HCT116 (cell line): ENCODE results near the gene CTNND2. TPM values are rescaled to one million over a fixed set of nuclear protein-coding genes. Genes with fewer than 3 reads are reported as not detected.
"Not testable (repeated sequence)": the region's sequence is repeated elsewhere in the genome, so short reads cannot be mapped to it uniquely, and the experiment has no call there.

Experiments used
- ATAC-seq: fragments of 200-7000 bp; cut with Tn5 transposase; 2 replicates; pipeline ENCODE4 v1.9.1; 2020; ENCODE audit warnings: mild to moderate bottlenecking, moderate library complexity
- BruUV-seq: library from RNA; stranded (reverse); fragments of 400-500 nt; replicated peaks from 2 replicates; lab custom pipeline; 2021; lab: Mats Ljungman, UMichigan
- CTCF ChIA-PET: fragments of 300-600 bp; sonication (Branson Sonifier 250); formaldehyde crosslinking; loops from one replicate; lab custom pipeline; 2021; ENCODE audit warnings: antibody characterized with exemption; lab: Charles Lee
- POLR2A ChIA-PET: fragments of 300-600, 350-600 bp; sonication (Branson Sonifier 250); formaldehyde crosslinking; loops from one replicate; lab custom pipeline; 2021; ENCODE audit warnings: antibody characterized with exemption; lab: Charles Lee
- RAD21 ChIA-PET, 2 experiments: fragments of 300-600 bp; sonication (Branson Sonifier 250); formaldehyde crosslinking; loops; one replicate each; lab custom pipeline; 2023; ENCODE audit warnings: low total read pairs in 2 of 2; ENCODE audit not compliant: uncharacterized antibody in 2 of 2, unreplicated experiment in 2 of 2, low non-redundant PET in 1 of 2; lab: Charles Lee
- DNase-seq: peaks from one replicate; pipeline ENCODE4 v3.0.0-alpha.2; 2010; ENCODE audit warnings: low read depth, low spot score
- H2AFZ ChIP-seq: fragments of 200-600 bp; shearing (Covaris generic), sonication (generic); 2 replicates; pipeline ENCODE4 v1.6.1; 2017; ENCODE audit warnings: low read depth, mixed run types, mixed read lengths, antibody characterized with exemption, low read length; ENCODE audit not compliant: poor library complexity, severe bottlenecking
- H3K27ac ChIP-seq: 2 replicates; pipeline ENCODE4 v1.5.1; 2012; ENCODE audit warnings: low read depth, low read length
- H3K27me3 ChIP-seq: fragments of 200-600 bp; sonication (generic); 2 replicates; pipeline ENCODE4 v1.6.1; 2016; ENCODE audit warnings: mixed run types, low read length, mixed read lengths; ENCODE audit not compliant: insufficient read depth
- H3K36me3 ChIP-seq, 2 experiments: fragments of 200-500 bp in 1 of 2; fragments of 200-600 bp in 1 of 2; sonication (Bioruptor generic) in 1 of 2; sonication (generic) in 1 of 2; 2 replicates each; pipeline versions ENCODE4 v1.5.1 to v1.6.1; 2014 to 2016; ENCODE audit warnings: low read length in 2 of 2, inconsistent platforms in 1 of 2, mixed read lengths in 1 of 2, mixed run types in 1 of 2; ENCODE audit not compliant: insufficient read depth in 2 of 2, control insufficient read depth in 1 of 2
- H3K4me1 ChIP-seq, 2 experiments: fragments of 200-600 bp in 1 of 2; sonication (generic) in 1 of 2; 2 replicates each; pipeline versions ENCODE4 v1.5.1 to v1.6.1; 2012 to 2017; ENCODE audit warnings: low read length in 2 of 2, inconsistent platforms in 1 of 2, mild to moderate bottlenecking in 1 of 2, mixed read lengths in 1 of 2, mixed run types in 1 of 2, moderate library complexity in 1 of 2; ENCODE audit not compliant: insufficient read depth in 2 of 2, control insufficient read depth in 1 of 2
- H3K4me2 ChIP-seq: fragments of 200-600 bp; sonication (generic); 2 replicates; pipeline ENCODE4 v1.6.1; 2017; ENCODE audit warnings: mixed run types, low read length, mixed read lengths
- H3K4me3 ChIP-seq, 2 experiments: fragments of 200-600 bp in 1 of 2; sonication (generic) in 1 of 2; replicated peaks in 1 of 2; 2 replicates each; pipeline ENCODE4 v1.5.1; 2011 to 2016; ENCODE audit warnings: low read length in 2 of 2, control low read depth in 1 of 2, low read depth in 1 of 2, mild to moderate bottlenecking in 1 of 2, mixed read lengths in 1 of 2, mixed run types in 1 of 2
- H3K79me2 ChIP-seq: fragments of 200-600 bp; sonication (generic); 2 replicates; pipeline ENCODE4 v1.6.1; 2017; ENCODE audit warnings: mild to moderate bottlenecking, mixed run types, low read length, moderate library complexity, mixed read lengths; ENCODE audit not compliant: insufficient read depth
- H3K9ac ChIP-seq: fragments of 200-600 bp; sonication (generic); 2 replicates; pipeline ENCODE4 v1.6.1; 2016; ENCODE audit warnings: low read length, mixed read lengths
- H3K9me2 ChIP-seq: fragments of 200-600 bp; sonication (generic), shearing (Covaris generic); 2 replicates; pipeline ENCODE4 v1.6.1; 2017; ENCODE audit warnings: mixed run types, mild to moderate bottlenecking, moderate library complexity; ENCODE audit not compliant: insufficient read depth
- H3K9me3 ChIP-seq, 2 experiments: fragments of 200-500 bp in 1 of 2; fragments of 200-600 bp in 1 of 2; sonication (Bioruptor generic) in 1 of 2; sonication (generic) in 1 of 2; 2 replicates each; pipeline ENCODE4 v1.6.1; 2014 to 2017; ENCODE audit warnings: low read length in 2 of 2, mixed read lengths in 2 of 2, inconsistent platforms in 1 of 2, low read depth in 1 of 2, mild to moderate bottlenecking in 1 of 2, mixed run types in 1 of 2, moderate library complexity in 1 of 2; ENCODE audit not compliant: control insufficient read depth in 1 of 2, insufficient read depth in 1 of 2
- H4K20me1 ChIP-seq: fragments of 200-600 bp; sonication (generic), shearing (Covaris generic); 2 replicates; pipeline ENCODE4 v1.6.1; 2017; ENCODE audit warnings: mixed run types, mild to moderate bottlenecking, moderate library complexity; ENCODE audit not compliant: insufficient read depth
- CBX3 ChIP-seq: IDR thresholded peaks from 2 replicates; pipeline ENCODE4 v1.6.1; 2012; ENCODE audit warnings: low read depth
- EGR1 ChIP-seq: IDR thresholded peaks from 2 replicates; pipeline ENCODE4 v1.6.1; 2012; ENCODE audit warnings: low read depth
- EZH2 ChIP-seq: fragments of 200-600 bp; sonication (generic); IDR thresholded peaks from 2 replicates; pipeline ENCODE4 v1.6.1; 2017; ENCODE audit warnings: antibody characterized with exemption, mixed run types
- EZH2phosphoT487 ChIP-seq: fragments of 200-600 bp; IDR thresholded peaks from 2 replicates; pipeline ENCODE4 v1.6.1; 2018; ENCODE audit warnings: antibody characterized with exemption, borderline replicate concordance
- POLR2AphosphoS5 ChIP-seq: IDR thresholded peaks from 2 replicates; pipeline ENCODE4 v1.6.1; 2011; ENCODE audit warnings: mild to moderate bottlenecking, low read depth, low read length, moderate library complexity
- RAD21 ChIP-seq: IDR thresholded peaks from 2 replicates; pipeline ENCODE4 v1.6.1; 2012; ENCODE audit warnings: low read depth, mild to moderate bottlenecking
- SRF ChIP-seq: IDR thresholded peaks from 2 replicates; pipeline ENCODE4 v1.6.1; 2012; ENCODE audit warnings: low read depth
- ZFX ChIP-seq: fragments of 450-650 bp; IDR thresholded peaks from 2 replicates; pipeline ENCODE4 v1.6.1; 2017
- ZNF274 ChIP-seq: fragments of 200-500 bp; sonication (Bioruptor generic); IDR thresholded peaks from 2 replicates; pipeline ENCODE4 v1.6.1; 2014; ENCODE audit warnings: mild to moderate bottlenecking, low read depth, low read length, inconsistent platforms
- intact Hi-C: fragments of 100-400 bp; cut with micrococcal nuclease; formaldehyde crosslinking; loops from 2 replicates; pipeline ENCODE4 v1.10.0; 2022
- total RNA-seq: library from RNA; stranded (reverse); gene quantifications from one replicate; pipeline ENCODE4 v1.2.1, GENCODE V29; 2021; ENCODE audit not compliant: unreplicated experiment
- TF ChIP-seq, protein P1 (sequence below): IDR thresholded peaks from 2 replicates; pipeline ENCODE4 v1.6.1; 2011; ENCODE audit warnings: mild to moderate bottlenecking, low read length, moderate library complexity; ENCODE audit not compliant: insufficient replicate concordance; ENCODE audit errors: extremely low read depth
- TF ChIP-seq, protein P2 (sequence below): IDR thresholded peaks from 2 replicates; pipeline ENCODE4 v1.6.1; 2012

Gene CTNND2
- total RNA-seq, 1 experiment from 2014 or later: not detected

DNA sequence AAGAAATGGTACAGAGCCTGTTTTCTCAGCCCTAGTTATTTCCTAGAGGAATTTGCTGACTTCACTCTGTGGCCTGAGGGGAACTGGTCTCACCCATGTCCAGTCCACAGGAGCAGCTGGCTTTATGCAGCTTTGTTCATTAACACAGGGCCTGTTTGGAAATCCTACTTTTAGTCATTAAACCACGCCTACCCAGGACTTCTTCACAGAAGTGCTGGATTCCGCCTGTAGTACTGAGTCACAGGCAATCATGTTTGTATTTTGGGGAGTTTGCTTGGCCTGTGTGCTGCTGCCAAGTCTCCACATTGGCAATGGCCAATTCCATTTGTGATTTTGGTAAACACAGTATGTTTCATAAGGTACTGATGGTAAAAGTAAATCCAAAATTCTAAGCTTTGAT lies 52.8 kb downstream of the CTNND2 start:
- no peak for TF ChIP-seq EZH2
- TF ChIP-seq RAD21: no peak
- TF ChIP-seq ZNF274: no peak
- no peak for TF ChIP-seq EZH2phosphoT487
- no peak for TF ChIP-seq POLR2AphosphoS5
- TF ChIP-seq, protein P1, sequence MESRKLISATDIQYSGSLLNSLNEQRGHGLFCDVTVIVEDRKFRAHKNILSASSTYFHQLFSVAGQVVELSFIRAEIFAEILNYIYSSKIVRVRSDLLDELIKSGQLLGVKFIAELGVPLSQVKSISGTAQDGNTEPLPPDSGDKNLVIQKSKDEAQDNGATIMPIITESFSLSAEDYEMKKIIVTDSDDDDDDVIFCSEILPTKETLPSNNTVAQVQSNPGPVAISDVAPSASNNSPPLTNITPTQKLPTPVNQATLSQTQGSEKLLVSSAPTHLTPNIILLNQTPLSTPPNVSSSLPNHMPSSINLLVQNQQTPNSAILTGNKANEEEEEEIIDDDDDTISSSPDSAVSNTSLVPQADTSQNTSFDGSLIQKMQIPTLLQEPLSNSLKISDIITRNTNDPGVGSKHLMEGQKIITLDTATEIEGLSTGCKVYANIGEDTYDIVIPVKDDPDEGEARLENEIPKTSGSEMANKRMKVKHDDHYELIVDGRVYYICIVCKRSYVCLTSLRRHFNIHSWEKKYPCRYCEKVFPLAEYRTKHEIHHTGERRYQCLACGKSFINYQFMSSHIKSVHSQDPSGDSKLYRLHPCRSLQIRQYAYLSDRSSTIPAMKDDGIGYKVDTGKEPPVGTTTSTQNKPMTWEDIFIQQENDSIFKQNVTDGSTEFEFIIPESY: no peak
- TF ChIP-seq, protein P2, sequence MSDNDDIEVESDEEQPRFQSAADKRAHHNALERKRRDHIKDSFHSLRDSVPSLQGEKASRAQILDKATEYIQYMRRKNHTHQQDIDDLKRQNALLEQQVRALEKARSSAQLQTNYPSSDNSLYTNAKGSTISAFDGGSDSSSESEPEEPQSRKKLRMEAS: no peak
- no peak for TF ChIP-seq EGR1
- TF ChIP-seq CBX3: no peak
- no peak for TF ChIP-seq ZFX
- no peak for TF ChIP-seq SRF
- intact Hi-C loops: no loop called here
- Histone ChIP-seq H3K27me3 (no peaks in the 10 kb centered on the region), H3K36me3 (no peaks in the 10 kb centered on the region), H3K9ac (no peak overlapping the region), H2AFZ (no peak overlapping the region), H3K9me2 (no peaks in the 10 kb centered on the region), H3K4me3 (no peak overlapping the region), H3K27ac (no peak overlapping the region), H3K9me3 (peaks cover 8 to 23% of the 10 kb centered on the region in 2 experiments; a peak in 2 of 4 replicates), H4K20me1 (no peaks in the 10 kb centered on the region), H3K4me2 (no peak overlapping the region), H3K79me2 (no peaks in the 10 kb centered on the region), H3K4me1 (no peaks in the 10 kb centered on the region)
- no TSS peak for BruUV-seq
- POLR2A ChIA-PET: no interaction called here
- ATAC-seq: no peak
- DNase-seq: no peak
- CTCF ChIA-PET: no interaction called here
- RAD21 ChIA-PET: no interaction called here

DNA sequence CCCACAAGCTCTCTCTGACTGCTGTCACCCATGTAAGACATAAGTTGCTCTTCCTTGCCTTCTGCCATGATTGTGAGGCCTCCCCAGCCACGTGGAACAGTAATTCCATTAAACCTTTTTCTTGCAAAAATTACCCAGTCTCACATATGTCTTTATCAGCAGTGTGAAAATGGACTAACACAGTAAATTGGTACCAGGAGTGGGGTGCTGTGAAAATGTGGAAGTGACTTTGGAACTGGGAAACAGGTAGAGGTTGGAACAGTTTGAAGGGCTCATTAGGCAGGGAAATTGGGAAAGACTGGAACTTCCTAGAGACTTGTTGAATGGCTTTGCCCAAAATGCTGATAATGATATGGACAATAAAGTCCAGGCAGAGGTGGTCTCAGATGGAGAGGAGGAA lies 75.7 kb downstream of the CTNND2 start:
- H3K27ac ChIP-seq, H3K4me3 ChIP-seq, H3K4me1 ChIP-seq, RAD21 ChIA-PET, H3K9me2 ChIP-seq, CTCF ChIA-PET, H3K9me3 ChIP-seq, H2AFZ ChIP-seq, ATAC-seq, H3K79me2 ChIP-seq, BruUV-seq, H3K9ac ChIP-seq, H3K27me3 ChIP-seq, H3K36me3 ChIP-seq, DNase-seq, POLR2A ChIA-PET, H4K20me1 ChIP-seq, intact Hi-C loops, H3K4me2 ChIP-seq: not testable (repeated sequence)
